Natural killer cell (primary cell): ENCODE data around the gene CPXM1. TPM values are rescaled to one million over a fixed set of nuclear protein-coding genes. Genes with fewer than 3 reads are reported as not detected.

ENCODE experiments used
- ATAC-seq, 3 donors: fragments of 150-1000 bp in 2 of 3; fragments of 200-7000 bp in 1 of 3; cut with Tn5 transposase; 1 replicate in 1 of 3; 2 replicates in 2 of 3; pipeline ENCODE4 v1.10.0; 2021; ENCODE audit warnings: mild to moderate bottlenecking in 2 of 3, moderate library complexity in 2 of 3
- DNase-seq, 2 donors: peaks; one replicate each; pipeline versions ENCODE4 v3.0.0 to v3.0.0-alpha.2; 2013 to 2021; ENCODE audit warnings: mixed read lengths in 1 of 2
- H3K27ac ChIP-seq: one replicate; pipeline ENCODE4 v1.5.1; 2013; ENCODE audit warnings: mild to moderate bottlenecking, low read length
- H3K27me3 ChIP-seq: one replicate; pipeline ENCODE4 v1.6.1; 2013; ENCODE audit warnings: low read length; ENCODE audit not compliant: control insufficient read depth, insufficient read depth
- H3K36me3 ChIP-seq: one replicate; pipeline ENCODE4 v1.6.1; 2013; ENCODE audit warnings: low read length; ENCODE audit not compliant: control insufficient read depth, insufficient read depth
- H3K4me1 ChIP-seq: one replicate; pipeline ENCODE4 v1.6.1; 2013; ENCODE audit warnings: low read length; ENCODE audit not compliant: control insufficient read depth, insufficient read depth
- H3K4me3 ChIP-seq: one replicate; pipeline ENCODE4 v1.5.1; 2013; ENCODE audit warnings: low read length
- H3K9me3 ChIP-seq: one replicate; pipeline ENCODE4 v1.6.1; 2013; ENCODE audit warnings: low read length; ENCODE audit not compliant: control insufficient read depth, insufficient read depth
- H3K27ac Mint-ChIP-seq, 2 donors: one replicate each; pipeline ENCODE4 v1.8.0; 2022; ENCODE audit warnings: mild to moderate bottlenecking in 2 of 2, mixed read lengths in 2 of 2, moderate library complexity in 1 of 2
- H3K27me3 Mint-ChIP-seq, 2 donors: one replicate each; pipeline ENCODE4 v1.8.0; 2022; ENCODE audit warnings: low read depth in 2 of 2, mixed read lengths in 2 of 2
- H3K36me3 Mint-ChIP-seq: one replicate; pipeline ENCODE4 v1.8.0; 2022; ENCODE audit warnings: mixed read lengths
- H3K4me1 Mint-ChIP-seq, 2 donors: one replicate each; pipeline ENCODE4 v1.8.0; 2022; ENCODE audit warnings: mixed read lengths in 2 of 2
- H3K4me3 Mint-ChIP-seq: one replicate; pipeline ENCODE4 v1.8.0; 2022; ENCODE audit warnings: mild to moderate bottlenecking, moderate library complexity, mixed read lengths
- H3K9me3 Mint-ChIP-seq, 2 donors: one replicate each; pipeline ENCODE4 v1.8.0; 2022; ENCODE audit warnings: mixed read lengths in 2 of 2
- WGBS: methylation state at CpG from one replicate; pipeline ENCODE4 v1.1.7; 2013; ENCODE audit warnings: missing lambda C conversion rate; ENCODE audit not compliant: insufficient coverage; 5-methylcytosine and 5-hydroxymethylcytosine counted together
- intact Hi-C: fragments of 100-400 bp; cut with micrococcal nuclease; formaldehyde crosslinking; loops from one replicate; pipeline ENCODE4 v1.14.2; 2022
- total RNA-seq, 4 donors: library from RNA; stranded (reverse); fragments of 120-200 nt in 1 of 4; gene quantifications; one replicate each; pipeline versions ENCODE4 v1.2.3 to v1.2.4, GENCODE V29; 2013 to 2022
- TF ChIP-seq, protein P1 (sequence below): fragments of 200-600 bp; IDR thresholded peaks from one replicate; pipeline ENCODE4 v1.8.0; 2022; ENCODE audit warnings: antibody characterized with exemption

CPXM1 gene
- total RNA-seq, 3 donors from 2014 or later (not counting 1 experiment from before 2014, with no cell fraction given): 0.49 to 2.3 (median 1.5) TPM

DNA sequence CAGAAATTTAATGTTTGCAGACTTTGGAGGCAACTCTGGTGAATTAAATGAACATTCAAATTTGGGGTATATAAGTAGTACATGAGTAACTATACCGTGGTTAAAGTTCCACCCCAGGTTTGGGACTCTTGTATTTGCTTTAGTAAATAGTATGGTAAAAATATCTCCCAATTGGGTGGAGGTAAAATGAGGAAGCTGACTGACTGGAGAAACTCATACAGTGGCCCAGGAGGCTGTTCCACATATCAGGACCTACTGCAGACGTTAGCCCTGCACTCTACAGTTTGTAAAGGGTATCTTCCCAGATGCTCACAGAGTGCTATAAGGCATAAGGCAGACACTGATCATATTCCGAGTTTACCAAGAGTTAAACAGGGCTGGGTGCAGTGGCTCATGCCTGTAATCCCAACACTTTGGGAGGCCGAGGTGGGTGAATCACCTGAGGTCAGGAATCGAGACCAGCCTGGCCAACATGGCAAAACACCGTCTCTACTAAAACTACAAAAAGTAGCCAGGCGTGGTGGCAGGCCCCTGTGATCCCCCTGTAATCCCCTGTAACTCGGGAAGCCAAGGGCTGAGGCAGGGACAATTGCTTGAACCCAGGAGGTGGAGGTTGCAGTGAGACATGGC, 53.7 kb downstream of the CPXM1 start:
- ATAC-seq (no peak), DNase-seq (no peak)
- no peak overlapping the region for H3K27ac Mint-ChIP-seq
- peaks cover 0 to 6% of the 10 kb centered on the region in 2 donors for H3K27me3 Mint-ChIP-seq
- Histone ChIP-seq H3K27me3 (no peaks in the 10 kb centered on the region), H3K4me3 (no peak overlapping the region), H3K9me3 (no peaks in the 10 kb centered on the region), H3K27ac (no peak overlapping the region), H3K4me1 (peaks cover 46% of the 10 kb centered on the region), H3K36me3 (no peaks in the 10 kb centered on the region)
- 81% methylated on average over 8 of the region's 8 CpGs for WGBS
- H3K9me3 Mint-ChIP-seq: no peaks in the 10 kb centered on the region
- intact Hi-C loops: no loop called here
- no peak overlapping the region for H3K4me3 Mint-ChIP-seq
- H3K36me3 Mint-ChIP-seq: no peaks in the 10 kb centered on the region
- TF ChIP-seq, protein P1, sequence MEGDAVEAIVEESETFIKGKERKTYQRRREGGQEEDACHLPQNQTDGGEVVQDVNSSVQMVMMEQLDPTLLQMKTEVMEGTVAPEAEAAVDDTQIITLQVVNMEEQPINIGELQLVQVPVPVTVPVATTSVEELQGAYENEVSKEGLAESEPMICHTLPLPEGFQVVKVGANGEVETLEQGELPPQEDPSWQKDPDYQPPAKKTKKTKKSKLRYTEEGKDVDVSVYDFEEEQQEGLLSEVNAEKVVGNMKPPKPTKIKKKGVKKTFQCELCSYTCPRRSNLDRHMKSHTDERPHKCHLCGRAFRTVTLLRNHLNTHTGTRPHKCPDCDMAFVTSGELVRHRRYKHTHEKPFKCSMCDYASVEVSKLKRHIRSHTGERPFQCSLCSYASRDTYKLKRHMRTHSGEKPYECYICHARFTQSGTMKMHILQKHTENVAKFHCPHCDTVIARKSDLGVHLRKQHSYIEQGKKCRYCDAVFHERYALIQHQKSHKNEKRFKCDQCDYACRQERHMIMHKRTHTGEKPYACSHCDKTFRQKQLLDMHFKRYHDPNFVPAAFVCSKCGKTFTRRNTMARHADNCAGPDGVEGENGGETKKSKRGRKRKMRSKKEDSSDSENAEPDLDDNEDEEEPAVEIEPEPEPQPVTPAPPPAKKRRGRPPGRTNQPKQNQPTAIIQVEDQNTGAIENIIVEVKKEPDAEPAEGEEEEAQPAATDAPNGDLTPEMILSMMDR: no peak
- peaks cover 41 to 47% of the 10 kb centered on the region in 2 donors for H3K4me1 Mint-ChIP-seq

DNA sequence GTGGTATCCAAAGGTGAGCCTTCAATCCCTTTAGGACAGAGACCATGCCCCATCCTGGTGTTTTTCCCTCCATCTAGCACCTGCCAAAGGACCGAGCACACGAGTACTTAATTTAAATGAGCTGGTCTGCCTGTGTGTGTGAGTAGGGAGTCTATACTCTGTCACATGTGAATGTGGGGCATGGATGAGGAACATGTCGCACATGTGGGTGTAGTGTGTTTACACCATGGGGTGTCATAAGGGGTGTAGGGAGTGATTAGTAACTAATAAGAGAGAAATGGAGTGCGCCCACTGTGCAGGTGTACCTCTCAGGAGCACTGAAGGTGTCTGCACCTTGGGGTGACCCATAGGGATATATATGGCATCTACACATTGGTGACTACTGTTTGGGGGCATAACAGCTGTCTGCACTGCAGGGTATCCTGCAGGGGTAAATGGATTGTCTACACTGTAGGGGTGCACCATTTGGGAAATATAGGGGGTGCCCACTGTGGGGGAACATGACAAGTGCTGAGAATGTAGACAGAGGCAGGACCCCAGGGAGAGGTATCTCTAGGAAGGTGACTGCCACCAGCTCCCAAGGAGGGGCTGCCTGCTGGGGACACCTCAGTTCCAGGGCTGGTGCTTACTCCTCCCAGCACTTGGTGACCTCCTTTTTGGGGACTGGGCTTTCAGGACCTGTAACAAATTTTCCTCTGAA, 54.3 kb downstream of the CPXM1 start:
- no peaks in the 10 kb centered on the region for H3K36me3 Mint-ChIP-seq
- intact Hi-C loops: no loop called here
- H3K27me3 ChIP-seq: no peaks in the 10 kb centered on the region
- no peak overlapping the region for H3K27ac ChIP-seq
- H3K4me3 ChIP-seq: no peak overlapping the region
- TF ChIP-seq, protein P1: no peak
- no peaks in the 10 kb centered on the region for H3K9me3 Mint-ChIP-seq
- DNase-seq (no peak), ATAC-seq (no peak)
- H3K36me3 ChIP-seq: no peaks in the 10 kb centered on the region
- peaks cover 43 to 49% of the 10 kb centered on the region in 2 donors for H3K4me1 Mint-ChIP-seq
- peaks cover 44% of the 10 kb centered on the region for H3K4me1 ChIP-seq
- no peaks in the 10 kb centered on the region for H3K9me3 ChIP-seq
- H3K27ac Mint-ChIP-seq: no peak overlapping the region
- no peak overlapping the region for H3K4me3 Mint-ChIP-seq
- WGBS: 86% methylated on average over 4 of the region's 4 CpGs
- peaks cover 0 to 6% of the 10 kb centered on the region in 2 donors for H3K27me3 Mint-ChIP-seq

GRCh38 chr20:2745060-2745910, 55.1 kb downstream of the CPXM1 start:
- no peak overlapping the region for H3K4me3 Mint-ChIP-seq
- no peaks in the 10 kb centered on the region for H3K9me3 ChIP-seq
- DNase-seq (no peak), ATAC-seq (no peak)
- TF ChIP-seq, protein P1: no peak
- 63% methylated on average over 12 of the region's 12 CpGs for WGBS
- H3K4me3 ChIP-seq: no peak overlapping the region
- peaks cover 0 to 3% of the 10 kb centered on the region in 2 donors for H3K27me3 Mint-ChIP-seq
- intact Hi-C loops: no loop called here
- peaks cover 44% of the 10 kb centered on the region for H3K4me1 ChIP-seq
- no peak overlapping the region for H3K27ac ChIP-seq
- no peaks in the 10 kb centered on the region for H3K36me3 Mint-ChIP-seq
- no peaks in the 10 kb centered on the region for H3K27me3 ChIP-seq
- no peaks in the 10 kb centered on the region for H3K9me3 Mint-ChIP-seq
- no peak overlapping the region for H3K27ac Mint-ChIP-seq
- H3K36me3 ChIP-seq: no peaks in the 10 kb centered on the region
- peaks cover 43 to 49% of the 10 kb centered on the region in 2 donors for H3K4me1 Mint-ChIP-seq

Other genes starting within 250 kb of the CPXM1 start
- 100 to 1,000 TPM; 169 to 216 (median 214) TPM for gene NOP56, start 148.0 kb downstream of the CPXM1 start, total RNA-seq
- gene IDH3B, start 136.4 kb downstream of the CPXM1 start, total RNA-seq: 100 to 1,000 TPM; 149 to 161 (median 153) TPM
- gene EBF4, start 107.8 kb downstream of the CPXM1 start, total RNA-seq: 10 to 100 TPM; 17.1 to 21.7 (median 20.4) TPM
- gene C20orf141, start 14.4 kb upstream of the CPXM1 start, total RNA-seq: not detected
- gene TMEM239, start 15.7 kb upstream of the CPXM1 start, total RNA-seq: not detected
- gene PCED1A, start 40.0 kb upstream of the CPXM1 start, total RNA-seq: 10 to 100 TPM; 70.3 to 76.5 (median 71.1) TPM
- 100 to 1,000 TPM; 108 to 118 (median 109) TPM for gene VPS16, start 40.1 kb upstream of the CPXM1 start, total RNA-seq
- gene PTPRA, start 72.9 kb upstream of the CPXM1 start, total RNA-seq: 100 to 1,000 TPM; 125 to 172 (median 141) TPM
- gene GNRH2, start 243.0 kb upstream of the CPXM1 start, total RNA-seq: 1 to 10 TPM in 1 of 3 donors, under 1 TPM in 2; 0.49 to 1.2 (median 0.68) TPM
- gene MRPS26, start 245.4 kb upstream of the CPXM1 start, total RNA-seq: 10 to 100 TPM; 17.5 to 21.3 (median 19.1) TPM